AG09309 (cell line): ENCODE measurements around the gene SCNM1.
A peak's percentile ranks its signal among the peaks of the same experiment; 100 is the strongest.

Source experiments
- DNase-seq: peaks from one replicate; pipeline ENCODE4 v3.0.0-alpha.2; 2010; ENCODE audit warnings: low read depth
- H3K4me3 ChIP-seq: 2 replicates; pipeline ENCODE4 v1.5.1; 2011; ENCODE audit warnings: mild to moderate bottlenecking, low read depth, low read length, moderate library complexity; ENCODE audit not compliant: control insufficient read depth
- TF ChIP-seq, protein P1 (sequence below): IDR thresholded peaks from 2 replicates; pipeline ENCODE4 v1.5.1; 2011; ENCODE audit warnings: mild to moderate bottlenecking, low read depth, low read length, inconsistent platforms; ENCODE audit not compliant: insufficient read depth, control insufficient read depth; ENCODE audit errors: missing control alignments

The SCNM1 gene

GRCh38 chr1:151147132-151147503 lies 18.8 kb upstream of the SCNM1 start:
- peak overlapping the region; percentile 65 for H3K4me3 ChIP-seq
- no peak for DNase-seq
- TF ChIP-seq, protein P1, sequence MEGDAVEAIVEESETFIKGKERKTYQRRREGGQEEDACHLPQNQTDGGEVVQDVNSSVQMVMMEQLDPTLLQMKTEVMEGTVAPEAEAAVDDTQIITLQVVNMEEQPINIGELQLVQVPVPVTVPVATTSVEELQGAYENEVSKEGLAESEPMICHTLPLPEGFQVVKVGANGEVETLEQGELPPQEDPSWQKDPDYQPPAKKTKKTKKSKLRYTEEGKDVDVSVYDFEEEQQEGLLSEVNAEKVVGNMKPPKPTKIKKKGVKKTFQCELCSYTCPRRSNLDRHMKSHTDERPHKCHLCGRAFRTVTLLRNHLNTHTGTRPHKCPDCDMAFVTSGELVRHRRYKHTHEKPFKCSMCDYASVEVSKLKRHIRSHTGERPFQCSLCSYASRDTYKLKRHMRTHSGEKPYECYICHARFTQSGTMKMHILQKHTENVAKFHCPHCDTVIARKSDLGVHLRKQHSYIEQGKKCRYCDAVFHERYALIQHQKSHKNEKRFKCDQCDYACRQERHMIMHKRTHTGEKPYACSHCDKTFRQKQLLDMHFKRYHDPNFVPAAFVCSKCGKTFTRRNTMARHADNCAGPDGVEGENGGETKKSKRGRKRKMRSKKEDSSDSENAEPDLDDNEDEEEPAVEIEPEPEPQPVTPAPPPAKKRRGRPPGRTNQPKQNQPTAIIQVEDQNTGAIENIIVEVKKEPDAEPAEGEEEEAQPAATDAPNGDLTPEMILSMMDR: no peak

DNA sequence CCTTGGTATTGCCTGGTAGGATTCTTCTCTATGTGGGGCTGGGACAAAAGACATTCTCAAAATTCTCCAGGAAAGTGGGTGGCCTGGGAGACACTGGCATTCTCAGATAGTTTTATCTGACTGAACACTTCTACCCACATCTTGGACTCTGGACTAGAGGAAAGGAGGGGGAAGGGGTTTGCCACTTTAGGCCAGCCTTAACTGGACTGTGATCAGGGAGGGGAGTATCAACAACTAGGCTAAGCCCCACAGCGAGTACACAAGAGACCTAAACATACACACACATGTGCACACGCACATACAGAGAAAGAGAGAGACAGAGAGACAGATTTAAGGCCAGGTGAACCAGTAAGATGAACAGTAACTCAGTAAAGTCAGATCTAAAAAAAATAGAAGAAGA lies 18.3 kb upstream of the SCNM1 start:
- no peak for DNase-seq
- TF ChIP-seq, protein P1: no peak
- H3K4me3 ChIP-seq: no peak overlapping the region

GRCh38 chr1:151156515-151156819 lies 9.5 kb upstream of the SCNM1 start, which contains the start of gene TNFAIP8L2:
TNFAIP8L2 (plus strand) TSS chr1:151156649; CDS start chr1:151158698, 2,049 bp downstream.
- TF ChIP-seq, protein P1: no peak
- DNase-seq: no peak
- H3K4me3 ChIP-seq: no peak within 1 kb of the TSS

- no peak overlapping the region for H3K4me3 ChIP-seq
- no peak for DNase-seq
Measured at GRCh38 chr1:151157067-151157531, 8.8 kb upstream of the SCNM1 start.

GRCh38 chr1:151158326-151158725 lies 7.6 kb upstream of the SCNM1 start:
- TF ChIP-seq, protein P1: no peak
- no peak overlapping the region for H3K4me3 ChIP-seq
- DNase-seq: no peak

More at GRCh38 chr1:151157067-151157531, 8.8 kb upstream of the SCNM1 start:
- TF ChIP-seq, protein P1: no peak

- no peak for DNase-seq
- TF ChIP-seq, protein P1: no peak
- H3K4me3 ChIP-seq: no peak overlapping the region
Measured at GRCh38 chr1:151158751-151159251, 7.1 kb upstream of the SCNM1 start.

DNA sequence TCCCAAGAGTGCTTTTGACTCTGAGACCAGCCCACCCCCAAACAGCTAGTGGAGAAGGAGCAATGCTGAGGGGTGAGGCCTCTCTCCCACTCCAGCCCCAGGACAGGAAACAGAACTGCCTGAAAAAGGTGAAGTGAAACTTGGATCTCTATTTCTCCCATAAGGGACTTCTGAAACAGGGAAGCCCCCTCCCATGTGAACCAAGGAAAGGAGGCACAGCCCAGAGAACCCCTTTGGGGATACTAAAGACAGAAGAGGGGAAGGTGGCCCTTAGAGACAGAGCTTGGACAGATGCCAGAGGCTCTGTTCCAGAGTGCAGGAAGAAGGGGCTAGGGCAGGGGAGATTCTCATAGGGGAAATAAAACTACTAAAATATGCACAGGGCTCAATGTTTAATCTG lies 6.6 kb upstream of the SCNM1 start:
- DNase-seq: no peak

More for the DNA sequence above, 6.6 kb upstream of the SCNM1 start:
- TF ChIP-seq, protein P1: no peak
- H3K4me3 ChIP-seq: no peak overlapping the region
